ENCODE measurements around the gene ABCA8. TPM values are rescaled to one million over a fixed set of nuclear protein-coding genes. Genes with fewer than 3 reads are reported as not detected.

ABCA8 gene
- total and polyA plus RNA-seq, 7 donors = 3.7 to 25.3 (median 10.8) TPM

GRCh38 chr17:68878226-68878885, 76.8 kb downstream of the ABCA8 start:
- ATAC-seq (no peak), DNase-seq (no peak)
- Histone ChIP-seq H3K4me1 (no peaks in the 10 kb centered on the region), H3K9me3 (no peaks in the 10 kb centered on the region), H3K36me3 (ENCODE audit: insufficient read depth in 1 of 2, low read depth in 1 of 2) (peaks cover 16 to 20% of the 10 kb centered on the region in 2 donors), H3K27me3 (ENCODE audit: insufficient read depth in 3 of 3, low read length in 2 of 3) (peaks cover 0 to 2% (median 0%) of the 10 kb centered on the region in 3 donors), H3K4me3 (no peak overlapping the region), H3K27ac (no peak overlapping the region)
- 38 to 61% (median 40%) methylated on average over 5 of the region's 5 CpGs for WGBS, 3 donors
- no peak for TF ChIP-seq CTCF (IDR thresholded peaks at IDR 0.05)
- intact Hi-C loops (cut with DNase I) = no loop called here

DNA sequence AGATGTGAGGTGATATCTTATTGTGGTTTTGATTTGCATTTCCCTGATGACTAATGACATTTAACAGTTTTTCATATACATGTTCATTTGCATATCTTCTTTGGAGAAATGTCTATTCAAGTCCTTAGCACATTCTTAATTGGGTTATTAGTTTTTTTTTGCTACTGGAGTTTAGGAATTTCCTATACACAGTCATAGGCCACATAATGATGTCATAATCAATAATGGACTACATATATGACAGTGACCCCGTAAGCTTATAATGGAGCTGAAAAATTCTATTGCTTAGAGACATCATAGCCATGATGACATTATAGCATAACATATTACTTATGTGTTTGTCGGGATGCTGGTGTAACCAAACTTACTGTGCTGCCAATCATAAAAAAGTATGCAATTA, 83.7 kb downstream of the ABCA8 start:
- no peak for TF ChIP-seq CTCF (IDR thresholded peaks at IDR 0.05)
- Histone ChIP-seq H3K9me3 (no peaks in the 10 kb centered on the region), H3K4me3 (no peak overlapping the region), H3K27ac (no peak overlapping the region), H3K36me3 (ENCODE audit: insufficient read depth in 1 of 2, low read depth in 1 of 2) (peaks cover 5% of the 10 kb centered on the region in 2 donors), H3K27me3 (ENCODE audit: insufficient read depth in 3 of 3, low read length in 2 of 3) (no peaks in the 10 kb centered on the region), H3K4me1 (no peaks in the 10 kb centered on the region)
- WGBS, 3 donors = 98 to 99% (median 98%) methylated on average over 2 of the region's 2 CpGs
- ATAC-seq = no peak
- intact Hi-C loops (cut with DNase I) = no loop called here
- DNase-seq = no peak

- Histone ChIP-seq H3K9me3 (no peaks in the 10 kb centered on the region), H3K4me3 (no peak overlapping the region), H3K4me1 (no peaks in the 10 kb centered on the region), H3K27ac (no peak overlapping the region), H3K36me3 (ENCODE audit: insufficient read depth in 1 of 2, low read depth in 1 of 2) (peaks cover 5% of the 10 kb centered on the region in 2 donors), H3K27me3 (ENCODE audit: insufficient read depth in 3 of 3, low read length in 2 of 3) (no peaks in the 10 kb centered on the region)
- ATAC-seq (no peak), DNase-seq (no peak)
- no peak for TF ChIP-seq CTCF (IDR thresholded peaks at IDR 0.05)
- WGBS, 3 donors = 44 to 70% (median 66%) methylated on average over 1 of the region's 1 CpG
- intact Hi-C loops (cut with DNase I) = no loop called here
Observed at GRCh38 chr17:68870976-68871375, 84.2 kb downstream of the ABCA8 start.

- 89 to 93% (median 90%) methylated on average over 3 of the region's 3 CpGs for WGBS, 3 donors
- Histone ChIP-seq H3K27ac (no peak overlapping the region), H3K4me1 (no peaks in the 10 kb centered on the region), H3K36me3 (ENCODE audit: insufficient read depth in 1 of 2, low read depth in 1 of 2) (peaks cover 1 to 5% of the 10 kb centered on the region in 2 donors), H3K27me3 (ENCODE audit: insufficient read depth in 3 of 3, low read length in 2 of 3) (no peaks in the 10 kb centered on the region), H3K4me3 (no peak overlapping the region), H3K9me3 (no peaks in the 10 kb centered on the region)
- intact Hi-C loops (cut with DNase I) = no loop called here
- ATAC-seq (no peak), DNase-seq (no peak)
- TF ChIP-seq CTCF (IDR thresholded peaks at IDR 0.05) = no peak
Observed at GRCh38 chr17:68870161-68870826, 84.9 kb downstream of the ABCA8 start.

All from psoas muscle (tissue), 8 donors.